Stimulated activated CD8-positive, alpha-beta memory T cell treated with anti-CD3 and anti-CD28 coated beads, Interleukin-2, amount 100 ng/mL, for 48 hours (primary cell): ENCODE results near the gene CAPN8.
A peak's percentile ranks its signal among the peaks of the same experiment; 100 is the strongest.

Source experiments
- DNase-seq, 2 donors: peaks; one replicate each; pipeline ENCODE4 v3.0.0-alpha.2; 2020; ENCODE audit warnings: low read depth in 2 of 2

CAPN8 gene

DNA sequence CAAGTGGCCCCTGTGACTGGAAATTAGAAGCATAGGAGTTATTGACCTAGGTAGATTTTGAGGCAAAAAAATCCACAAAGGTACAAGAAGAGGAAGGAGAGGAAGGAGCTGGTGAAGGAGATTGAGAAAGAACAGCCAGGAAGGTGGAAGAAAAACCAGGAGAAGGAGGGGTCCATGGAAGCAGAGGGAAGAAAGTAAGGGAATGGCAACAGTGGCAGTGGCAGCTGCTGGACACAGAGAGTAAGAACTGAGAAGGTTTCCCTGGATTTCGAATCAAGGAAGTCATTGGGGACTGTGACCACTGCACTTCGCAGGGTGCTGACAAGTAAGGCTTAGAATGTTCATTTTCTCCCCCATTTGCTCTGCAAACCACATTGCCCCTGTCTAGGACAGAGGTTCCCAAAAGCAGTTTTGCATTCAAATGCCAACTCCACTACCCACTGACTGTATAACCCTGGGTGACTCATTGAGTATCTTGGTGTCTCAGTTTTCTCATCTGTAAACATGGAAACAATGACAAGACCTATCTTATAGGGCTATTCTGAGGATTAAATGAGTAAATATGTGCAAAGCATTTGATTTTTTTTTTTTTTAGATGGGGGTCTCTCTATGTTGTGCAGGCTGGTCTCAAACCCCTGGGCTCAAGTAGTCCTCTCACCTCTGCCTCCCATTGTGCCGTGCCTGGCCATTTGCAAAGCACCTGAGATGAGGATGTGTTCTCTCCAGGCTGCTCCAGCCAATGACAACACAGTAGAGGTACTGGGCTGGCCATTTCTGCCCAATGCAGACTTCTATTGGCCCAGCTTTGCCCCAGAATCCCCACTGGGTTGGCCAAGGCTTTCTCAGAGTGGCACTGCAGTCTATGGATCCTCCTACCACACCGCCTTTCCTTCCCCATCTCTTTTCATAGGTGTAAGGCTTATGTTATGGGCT lies 37.5 kb upstream of the CAPN8 start:
- DNase-seq = no peak

GRCh38 chr1:223700942-223701637 lies 35.6 kb upstream of the CAPN8 start:
- DNase-seq = no peak

DNA sequence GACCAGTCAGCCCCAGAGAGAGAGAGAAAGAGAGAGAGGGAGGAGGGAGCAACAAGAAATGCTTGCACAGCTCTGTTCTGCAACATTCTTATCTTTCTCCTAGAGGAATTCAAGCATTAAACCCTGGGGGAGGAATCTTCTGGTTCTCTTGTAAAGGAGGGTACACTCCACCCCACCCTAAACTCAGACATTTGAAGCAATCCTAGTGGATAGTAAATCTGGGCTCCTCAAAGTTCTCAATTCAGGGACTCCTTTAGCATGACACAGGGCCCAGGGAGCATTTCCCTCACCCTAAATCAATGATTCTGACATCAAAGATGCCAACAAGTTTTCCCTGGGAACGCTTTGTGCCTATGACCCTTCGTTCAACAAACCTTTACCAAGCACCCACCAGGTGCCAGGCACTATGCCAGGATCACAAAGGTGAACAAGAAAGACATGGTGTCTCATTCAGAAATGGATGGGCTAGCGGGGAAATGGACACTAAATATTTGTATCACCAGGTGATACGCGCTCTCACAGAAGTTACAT lies 35.0 kb upstream of the CAPN8 start:
- no peak for DNase-seq

- no peak for DNase-seq
Measured at GRCh38 chr1:223695941-223696340, 30.4 kb upstream of the CAPN8 start.

- no peak for DNase-seq
Measured at GRCh38 chr1:223695014-223695548, 29.6 kb upstream of the CAPN8 start.

- no peak for DNase-seq
Measured at GRCh38 chr1:223691121-223691520, 25.6 kb upstream of the CAPN8 start.

DNA sequence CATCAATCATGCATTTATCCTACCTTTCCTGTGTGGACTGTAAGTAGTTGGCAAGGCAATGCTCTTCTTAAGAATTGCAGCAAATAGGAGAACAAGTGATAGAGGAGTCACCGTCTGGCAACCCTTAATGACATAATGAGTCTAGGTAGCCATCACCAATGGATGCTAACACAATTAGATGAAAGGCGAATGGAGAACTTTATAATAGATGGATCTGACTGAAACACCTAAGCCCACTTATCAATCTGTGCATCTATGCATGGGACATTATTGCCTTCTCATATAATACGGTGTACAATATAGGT lies 18.9 kb upstream of the CAPN8 start:
- DNase-seq = no peak

DNA sequence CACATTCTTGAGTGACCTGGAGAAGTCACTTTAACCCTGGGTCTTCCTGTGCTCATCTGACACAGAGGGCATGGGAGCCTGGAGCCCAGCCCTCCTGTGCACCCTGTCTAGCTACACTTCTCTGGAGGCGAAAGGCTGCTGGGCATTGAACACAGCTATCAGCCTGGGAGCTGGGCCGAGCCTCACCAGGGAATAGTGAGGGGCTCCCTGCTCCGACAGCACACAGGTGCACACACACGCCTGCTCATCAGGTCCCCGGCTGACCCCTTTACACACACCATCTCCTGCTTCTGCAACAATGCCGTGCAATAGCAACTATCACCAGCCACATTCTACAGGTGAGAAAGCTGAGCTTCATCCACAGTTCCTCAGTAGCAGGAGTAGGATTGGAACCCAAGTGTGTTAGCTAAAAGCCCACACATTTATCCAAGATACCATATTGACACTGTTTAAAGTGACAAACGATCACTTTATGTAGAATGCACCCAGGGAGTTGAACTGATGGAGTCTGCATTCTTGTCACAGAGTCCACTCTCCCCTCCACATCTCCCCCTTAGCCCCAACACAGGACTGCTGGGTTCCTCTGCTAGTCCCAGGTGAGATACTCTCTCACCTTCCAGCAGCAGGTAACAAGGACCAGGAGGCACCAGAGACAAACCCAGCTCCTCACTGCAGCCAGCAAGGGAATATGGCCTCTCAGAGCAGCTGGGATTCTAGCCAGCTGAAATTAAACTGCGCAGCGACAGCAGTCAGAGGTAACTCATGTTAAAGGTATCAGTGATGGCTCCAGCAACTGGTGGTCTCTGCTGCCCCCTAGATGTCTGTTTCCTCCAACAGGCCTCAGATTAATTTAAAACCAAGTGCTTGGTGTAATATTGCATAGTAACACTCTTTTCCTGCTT lies 18.3 kb upstream of the CAPN8 start:
- peak in 1 of 2 donors; percentile 34 for DNase-seq

DNA sequence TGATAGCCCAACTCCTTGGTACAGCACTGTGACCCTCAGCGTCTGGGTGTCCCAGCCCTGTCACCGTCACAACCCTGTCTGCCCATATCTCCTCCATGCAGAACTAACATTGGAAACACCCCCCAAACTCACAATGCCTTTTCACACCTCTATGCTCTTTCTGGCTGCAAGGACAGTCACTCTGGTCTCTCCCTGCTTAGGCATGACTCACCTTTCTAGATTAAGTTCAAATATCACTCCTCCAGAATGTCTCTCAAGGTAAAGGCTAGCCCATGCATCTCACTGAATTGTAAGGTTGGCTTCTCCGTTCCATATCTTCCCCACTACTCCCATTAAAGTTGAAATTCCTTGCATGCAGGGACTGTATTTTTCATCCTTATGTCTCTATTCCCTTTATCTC lies 17.0 kb upstream of the CAPN8 start:
- DNase-seq = no peak

GRCh38 chr1:223680188-223680587 lies 14.7 kb upstream of the CAPN8 start:
- DNase-seq = no peak

DNA sequence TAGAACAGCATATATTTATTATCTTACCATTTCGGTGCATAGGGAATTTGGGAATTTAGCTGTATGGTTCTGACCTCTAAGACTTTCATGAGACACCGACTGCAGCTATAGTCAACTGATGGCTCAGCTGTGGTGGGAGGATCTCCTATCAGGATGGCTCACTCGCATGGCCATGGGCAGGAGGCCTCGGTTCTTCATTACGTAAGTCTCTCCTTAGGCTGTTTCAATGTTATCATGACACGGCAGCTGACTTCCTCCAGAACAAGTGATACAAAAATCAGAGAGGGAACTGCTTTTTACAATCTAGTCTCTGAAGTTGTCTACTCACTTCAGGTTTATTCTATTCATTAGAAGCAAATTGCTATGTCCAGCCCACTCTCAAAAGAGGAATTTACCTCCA lies 13.3 kb upstream of the CAPN8 start:
- no peak for DNase-seq

GRCh38 chr1:223674119-223674890 lies 8.8 kb upstream of the CAPN8 start:
- DNase-seq = no peak

DNA sequence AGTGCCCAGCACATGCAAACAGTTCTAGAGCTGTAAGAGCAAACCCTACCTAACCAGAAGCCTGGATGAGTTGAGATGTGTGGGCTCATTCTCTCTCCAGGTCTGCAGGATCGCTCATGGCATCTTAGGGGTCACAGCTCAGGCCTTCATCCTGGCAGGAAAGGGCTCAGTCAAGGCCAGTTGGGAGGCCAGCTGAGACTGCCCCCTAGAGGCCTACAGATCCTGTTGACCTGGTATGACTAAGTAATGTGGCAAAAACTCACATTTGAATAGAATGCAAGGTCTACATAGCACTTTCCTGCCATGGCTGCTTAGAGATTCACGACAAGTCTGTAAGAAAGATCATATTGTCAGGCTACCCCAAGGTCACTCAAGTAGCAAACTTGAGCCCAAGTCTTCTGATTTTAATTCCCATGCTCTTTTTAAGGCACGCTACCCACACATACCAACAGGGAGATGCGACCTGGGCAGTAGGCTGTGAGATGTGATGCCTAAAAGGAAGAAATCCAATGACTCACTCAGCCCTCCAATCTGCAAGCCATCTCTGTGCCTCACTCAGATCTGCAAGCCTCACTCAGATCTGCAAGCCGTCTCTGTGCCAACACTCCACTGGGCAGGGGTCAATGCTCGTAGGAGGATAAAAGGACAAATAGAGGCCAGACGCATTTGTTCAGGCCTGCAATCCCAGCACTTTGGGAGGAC lies 5.1 kb upstream of the CAPN8 start:
- peak; percentile 2 to 4 for DNase-seq

DNA sequence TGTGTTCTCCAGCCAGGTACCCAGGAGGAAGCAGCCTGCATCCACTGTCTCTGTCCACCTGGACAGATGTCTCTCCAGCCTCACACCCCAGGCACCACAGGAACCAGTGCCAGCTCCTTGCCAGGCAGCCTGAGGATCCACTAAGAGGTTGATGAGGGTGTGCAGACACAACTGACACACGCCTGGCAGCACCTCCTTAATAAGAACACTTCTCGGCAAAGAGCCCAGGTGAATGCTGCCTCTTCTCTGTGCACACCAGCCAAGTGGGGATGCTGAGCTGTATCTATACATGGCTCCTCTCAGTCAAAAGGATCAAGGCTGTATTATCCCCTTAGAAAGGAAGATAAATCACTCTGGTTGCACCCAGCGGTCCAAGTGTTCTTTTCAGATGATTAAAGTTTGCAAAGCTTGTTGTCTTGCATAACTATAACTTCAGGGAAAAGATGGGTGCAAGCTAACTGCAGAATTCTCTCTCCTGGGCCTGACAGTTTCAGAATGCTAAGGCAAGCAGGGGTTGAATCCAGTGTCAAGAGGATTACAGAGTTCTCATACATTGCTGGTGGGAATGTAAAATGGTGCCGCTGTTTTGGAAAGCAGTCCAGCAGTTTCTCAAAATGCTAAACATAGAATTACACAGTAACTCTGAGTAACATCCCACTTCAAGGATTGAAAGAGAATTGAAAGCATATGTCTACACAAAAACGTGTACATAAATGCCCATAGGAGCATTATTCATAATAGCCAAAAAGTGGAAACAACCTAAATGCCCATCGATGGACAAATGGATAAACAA lies 3.7 kb upstream of the CAPN8 start:
- no peak for DNase-seq

- no peak for DNase-seq
Measured at GRCh38 chr1:223667484-223668182, 2.1 kb upstream of the CAPN8 start.

- DNase-seq = no peak
Measured at GRCh38 chr1:223664106-223664505, 1.4 kb downstream of the CAPN8 start.

DNA sequence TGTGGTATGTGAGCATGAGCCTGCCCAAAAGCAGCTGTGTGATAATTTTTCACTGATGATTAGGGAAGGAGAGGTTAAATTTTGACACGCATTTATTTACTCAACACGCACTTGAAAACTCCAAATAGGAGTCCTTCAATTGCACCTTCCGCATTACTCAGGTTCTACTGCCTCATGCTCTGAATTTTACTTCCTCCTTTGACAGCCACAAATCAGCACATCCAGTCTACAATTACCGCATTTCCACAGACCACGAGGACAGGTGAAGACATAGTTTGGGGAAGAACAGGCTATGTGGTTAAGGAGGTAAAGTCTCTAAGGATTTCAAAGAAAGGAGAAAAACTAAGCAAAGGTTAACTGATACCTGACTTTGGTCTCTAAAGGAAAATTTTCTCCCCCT lies 2.6 kb downstream of the CAPN8 start:
- DNase-seq = no peak

DNA sequence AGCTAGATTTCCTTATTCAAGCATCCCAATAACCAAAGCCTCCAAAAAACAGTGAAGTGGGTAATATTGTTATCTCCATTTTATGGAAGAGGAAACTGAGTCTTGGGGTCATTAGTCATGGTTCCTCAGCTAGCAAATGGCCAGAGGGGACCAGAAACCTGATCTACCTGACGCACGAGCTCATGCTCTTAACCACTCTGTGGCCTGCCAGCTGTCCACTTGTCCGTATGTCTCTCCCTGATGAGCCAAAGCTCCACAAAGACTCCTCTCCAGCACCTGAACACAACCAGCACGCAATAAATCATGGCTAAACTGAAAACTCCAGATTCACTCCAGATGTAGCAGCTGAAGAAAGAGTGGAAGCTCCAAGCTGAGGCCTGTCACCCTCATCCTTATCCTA lies 5.8 kb downstream of the CAPN8 start:
- DNase-seq = no peak

DNA sequence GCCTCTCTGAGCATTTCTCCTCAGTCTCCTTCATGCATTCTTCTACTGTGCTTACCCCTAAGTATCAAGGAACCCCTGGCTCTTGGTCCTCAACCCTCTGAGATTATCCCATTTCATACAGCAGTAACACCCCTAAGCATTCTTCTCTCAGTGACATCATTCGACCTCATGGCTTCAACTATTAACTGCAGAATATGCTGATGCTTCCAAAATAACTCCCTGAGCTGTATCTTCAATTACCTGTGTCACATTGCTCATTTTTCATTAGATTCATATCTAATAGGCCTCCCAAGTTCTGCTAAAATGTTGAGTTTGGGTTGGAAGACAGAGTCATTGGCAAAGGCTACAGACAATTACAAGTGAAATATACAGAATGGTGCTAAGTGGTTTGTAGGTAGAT lies 7.5 kb downstream of the CAPN8 start:
- no peak for DNase-seq
